GM23338 (cell line): ENCODE results near the gene ITPRID2.

Experiments
- CREB1 ChIP-seq: fragments of 250-450 bp; sonication (Bioruptor Pico); IDR thresholded peaks from 2 replicates; pipeline ENCODE4 v1.5.0; 2020; ENCODE audit warnings: low read depth, mild to moderate bottlenecking, moderate library complexity
- EZH2 ChIP-seq: fragments of 200-600 bp; sonication (generic); IDR thresholded peaks from one replicate; pipeline ENCODE4 v1.8.0; 2017; ENCODE audit warnings: antibody characterized with exemption, mild to moderate bottlenecking, low read depth; ENCODE audit not compliant: unreplicated experiment
- EZH2phosphoT487 ChIP-seq: fragments of 200-600 bp; sonication (generic); IDR thresholded peaks from one replicate; pipeline ENCODE4 v1.8.1; 2018; ENCODE audit warnings: antibody characterized with exemption; ENCODE audit not compliant: unreplicated experiment
- POLR2AphosphoS5 ChIP-seq: IDR thresholded peaks from 2 replicates; pipeline ENCODE4 v1.6.1; 2016; ENCODE audit warnings: antibody characterized with exemption, low read depth
- STAT1 ChIP-seq: IDR thresholded peaks from one replicate; pipeline ENCODE4 v1.6.1; 2016; ENCODE audit warnings: antibody characterized with exemption; ENCODE audit not compliant: unreplicated experiment
- ZNF114 ChIP-seq: fragments of 250-450 bp; sonication (Bioruptor Pico); IDR thresholded peaks from 2 replicates; pipeline ENCODE4 v1.5.0; 2020; ENCODE audit warnings: mild to moderate bottlenecking, moderate library complexity
- TF ChIP-seq, protein P1 (sequence below), 2 experiments: fragments of 200-600 bp in 1 of 2; sonication (generic) in 1 of 2; conservative IDR thresholded peaks; 2 replicates each; pipeline versions ENCODE4 v1.5.1 to v1.6.1; 2016 to 2017; ENCODE audit warnings: antibody characterized with exemption in 2 of 2, low read depth in 2 of 2, mild to moderate bottlenecking in 2 of 2, moderate library complexity in 1 of 2
- TF ChIP-seq, protein P2 (sequence below): IDR thresholded peaks from one replicate; pipeline ENCODE4 v1.6.1; 2018; ENCODE audit warnings: antibody characterized with exemption; ENCODE audit not compliant: unreplicated experiment
- TF ChIP-seq, protein P3 (sequence below): IDR thresholded peaks from 2 replicates; pipeline ENCODE4 v1.6.1; 2016; ENCODE audit warnings: antibody characterized with exemption
- TF ChIP-seq, protein P4 (sequence below): fragments of 250-450 bp; sonication (Bioruptor Pico); IDR thresholded peaks from 2 replicates; pipeline ENCODE4 v1.5.0; 2020; ENCODE audit warnings: mild to moderate bottlenecking, moderate library complexity

DNA sequence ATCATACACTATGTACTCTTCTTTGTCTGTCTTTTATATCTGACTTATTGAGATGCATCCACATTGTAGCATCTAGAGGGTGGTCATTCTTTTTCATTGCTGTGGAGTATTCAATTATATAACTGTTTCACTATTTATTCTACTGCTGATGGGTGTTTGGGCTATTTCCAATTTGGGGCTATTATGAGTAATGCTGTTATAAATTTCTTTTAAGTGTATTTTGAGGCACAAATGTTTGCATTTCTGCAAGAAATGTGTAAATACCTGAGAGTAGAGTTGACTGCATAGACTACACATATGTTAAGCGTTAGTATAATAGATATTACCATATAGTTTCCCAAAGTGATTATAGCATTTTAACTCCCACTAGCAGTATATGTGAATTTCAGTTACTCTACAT, 67.2 kb downstream of the ITPRID2 start:
- TF ChIP-seq EZH2phosphoT487 (no peak), EZH2 (no peak), POLR2AphosphoS5 (no peak), STAT1 (no peak), CREB1 (CRISPR knock-in tag) (no peak), ZNF114 (no peak)
- TF ChIP-seq, protein P1, sequence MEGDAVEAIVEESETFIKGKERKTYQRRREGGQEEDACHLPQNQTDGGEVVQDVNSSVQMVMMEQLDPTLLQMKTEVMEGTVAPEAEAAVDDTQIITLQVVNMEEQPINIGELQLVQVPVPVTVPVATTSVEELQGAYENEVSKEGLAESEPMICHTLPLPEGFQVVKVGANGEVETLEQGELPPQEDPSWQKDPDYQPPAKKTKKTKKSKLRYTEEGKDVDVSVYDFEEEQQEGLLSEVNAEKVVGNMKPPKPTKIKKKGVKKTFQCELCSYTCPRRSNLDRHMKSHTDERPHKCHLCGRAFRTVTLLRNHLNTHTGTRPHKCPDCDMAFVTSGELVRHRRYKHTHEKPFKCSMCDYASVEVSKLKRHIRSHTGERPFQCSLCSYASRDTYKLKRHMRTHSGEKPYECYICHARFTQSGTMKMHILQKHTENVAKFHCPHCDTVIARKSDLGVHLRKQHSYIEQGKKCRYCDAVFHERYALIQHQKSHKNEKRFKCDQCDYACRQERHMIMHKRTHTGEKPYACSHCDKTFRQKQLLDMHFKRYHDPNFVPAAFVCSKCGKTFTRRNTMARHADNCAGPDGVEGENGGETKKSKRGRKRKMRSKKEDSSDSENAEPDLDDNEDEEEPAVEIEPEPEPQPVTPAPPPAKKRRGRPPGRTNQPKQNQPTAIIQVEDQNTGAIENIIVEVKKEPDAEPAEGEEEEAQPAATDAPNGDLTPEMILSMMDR (conservative IDR thresholded peaks at IDR 0.05; ENCODE audit: low read depth in 2 of 2), result no peak
- TF ChIP-seq, protein P2, sequence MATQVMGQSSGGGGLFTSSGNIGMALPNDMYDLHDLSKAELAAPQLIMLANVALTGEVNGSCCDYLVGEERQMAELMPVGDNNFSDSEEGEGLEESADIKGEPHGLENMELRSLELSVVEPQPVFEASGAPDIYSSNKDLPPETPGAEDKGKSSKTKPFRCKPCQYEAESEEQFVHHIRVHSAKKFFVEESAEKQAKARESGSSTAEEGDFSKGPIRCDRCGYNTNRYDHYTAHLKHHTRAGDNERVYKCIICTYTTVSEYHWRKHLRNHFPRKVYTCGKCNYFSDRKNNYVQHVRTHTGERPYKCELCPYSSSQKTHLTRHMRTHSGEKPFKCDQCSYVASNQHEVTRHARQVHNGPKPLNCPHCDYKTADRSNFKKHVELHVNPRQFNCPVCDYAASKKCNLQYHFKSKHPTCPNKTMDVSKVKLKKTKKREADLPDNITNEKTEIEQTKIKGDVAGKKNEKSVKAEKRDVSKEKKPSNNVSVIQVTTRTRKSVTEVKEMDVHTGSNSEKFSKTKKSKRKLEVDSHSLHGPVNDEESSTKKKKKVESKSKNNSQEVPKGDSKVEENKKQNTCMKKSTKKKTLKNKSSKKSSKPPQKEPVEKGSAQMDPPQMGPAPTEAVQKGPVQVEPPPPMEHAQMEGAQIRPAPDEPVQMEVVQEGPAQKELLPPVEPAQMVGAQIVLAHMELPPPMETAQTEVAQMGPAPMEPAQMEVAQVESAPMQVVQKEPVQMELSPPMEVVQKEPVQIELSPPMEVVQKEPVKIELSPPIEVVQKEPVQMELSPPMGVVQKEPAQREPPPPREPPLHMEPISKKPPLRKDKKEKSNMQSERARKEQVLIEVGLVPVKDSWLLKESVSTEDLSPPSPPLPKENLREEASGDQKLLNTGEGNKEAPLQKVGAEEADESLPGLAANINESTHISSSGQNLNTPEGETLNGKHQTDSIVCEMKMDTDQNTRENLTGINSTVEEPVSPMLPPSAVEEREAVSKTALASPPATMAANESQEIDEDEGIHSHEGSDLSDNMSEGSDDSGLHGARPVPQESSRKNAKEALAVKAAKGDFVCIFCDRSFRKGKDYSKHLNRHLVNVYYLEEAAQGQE, result no peak
- TF ChIP-seq, protein P3, sequence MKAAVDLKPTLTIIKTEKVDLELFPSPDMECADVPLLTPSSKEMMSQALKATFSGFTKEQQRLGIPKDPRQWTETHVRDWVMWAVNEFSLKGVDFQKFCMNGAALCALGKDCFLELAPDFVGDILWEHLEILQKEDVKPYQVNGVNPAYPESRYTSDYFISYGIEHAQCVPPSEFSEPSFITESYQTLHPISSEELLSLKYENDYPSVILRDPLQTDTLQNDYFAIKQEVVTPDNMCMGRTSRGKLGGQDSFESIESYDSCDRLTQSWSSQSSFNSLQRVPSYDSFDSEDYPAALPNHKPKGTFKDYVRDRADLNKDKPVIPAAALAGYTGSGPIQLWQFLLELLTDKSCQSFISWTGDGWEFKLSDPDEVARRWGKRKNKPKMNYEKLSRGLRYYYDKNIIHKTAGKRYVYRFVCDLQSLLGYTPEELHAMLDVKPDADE, result no peak
- TF ChIP-seq, protein P4, sequence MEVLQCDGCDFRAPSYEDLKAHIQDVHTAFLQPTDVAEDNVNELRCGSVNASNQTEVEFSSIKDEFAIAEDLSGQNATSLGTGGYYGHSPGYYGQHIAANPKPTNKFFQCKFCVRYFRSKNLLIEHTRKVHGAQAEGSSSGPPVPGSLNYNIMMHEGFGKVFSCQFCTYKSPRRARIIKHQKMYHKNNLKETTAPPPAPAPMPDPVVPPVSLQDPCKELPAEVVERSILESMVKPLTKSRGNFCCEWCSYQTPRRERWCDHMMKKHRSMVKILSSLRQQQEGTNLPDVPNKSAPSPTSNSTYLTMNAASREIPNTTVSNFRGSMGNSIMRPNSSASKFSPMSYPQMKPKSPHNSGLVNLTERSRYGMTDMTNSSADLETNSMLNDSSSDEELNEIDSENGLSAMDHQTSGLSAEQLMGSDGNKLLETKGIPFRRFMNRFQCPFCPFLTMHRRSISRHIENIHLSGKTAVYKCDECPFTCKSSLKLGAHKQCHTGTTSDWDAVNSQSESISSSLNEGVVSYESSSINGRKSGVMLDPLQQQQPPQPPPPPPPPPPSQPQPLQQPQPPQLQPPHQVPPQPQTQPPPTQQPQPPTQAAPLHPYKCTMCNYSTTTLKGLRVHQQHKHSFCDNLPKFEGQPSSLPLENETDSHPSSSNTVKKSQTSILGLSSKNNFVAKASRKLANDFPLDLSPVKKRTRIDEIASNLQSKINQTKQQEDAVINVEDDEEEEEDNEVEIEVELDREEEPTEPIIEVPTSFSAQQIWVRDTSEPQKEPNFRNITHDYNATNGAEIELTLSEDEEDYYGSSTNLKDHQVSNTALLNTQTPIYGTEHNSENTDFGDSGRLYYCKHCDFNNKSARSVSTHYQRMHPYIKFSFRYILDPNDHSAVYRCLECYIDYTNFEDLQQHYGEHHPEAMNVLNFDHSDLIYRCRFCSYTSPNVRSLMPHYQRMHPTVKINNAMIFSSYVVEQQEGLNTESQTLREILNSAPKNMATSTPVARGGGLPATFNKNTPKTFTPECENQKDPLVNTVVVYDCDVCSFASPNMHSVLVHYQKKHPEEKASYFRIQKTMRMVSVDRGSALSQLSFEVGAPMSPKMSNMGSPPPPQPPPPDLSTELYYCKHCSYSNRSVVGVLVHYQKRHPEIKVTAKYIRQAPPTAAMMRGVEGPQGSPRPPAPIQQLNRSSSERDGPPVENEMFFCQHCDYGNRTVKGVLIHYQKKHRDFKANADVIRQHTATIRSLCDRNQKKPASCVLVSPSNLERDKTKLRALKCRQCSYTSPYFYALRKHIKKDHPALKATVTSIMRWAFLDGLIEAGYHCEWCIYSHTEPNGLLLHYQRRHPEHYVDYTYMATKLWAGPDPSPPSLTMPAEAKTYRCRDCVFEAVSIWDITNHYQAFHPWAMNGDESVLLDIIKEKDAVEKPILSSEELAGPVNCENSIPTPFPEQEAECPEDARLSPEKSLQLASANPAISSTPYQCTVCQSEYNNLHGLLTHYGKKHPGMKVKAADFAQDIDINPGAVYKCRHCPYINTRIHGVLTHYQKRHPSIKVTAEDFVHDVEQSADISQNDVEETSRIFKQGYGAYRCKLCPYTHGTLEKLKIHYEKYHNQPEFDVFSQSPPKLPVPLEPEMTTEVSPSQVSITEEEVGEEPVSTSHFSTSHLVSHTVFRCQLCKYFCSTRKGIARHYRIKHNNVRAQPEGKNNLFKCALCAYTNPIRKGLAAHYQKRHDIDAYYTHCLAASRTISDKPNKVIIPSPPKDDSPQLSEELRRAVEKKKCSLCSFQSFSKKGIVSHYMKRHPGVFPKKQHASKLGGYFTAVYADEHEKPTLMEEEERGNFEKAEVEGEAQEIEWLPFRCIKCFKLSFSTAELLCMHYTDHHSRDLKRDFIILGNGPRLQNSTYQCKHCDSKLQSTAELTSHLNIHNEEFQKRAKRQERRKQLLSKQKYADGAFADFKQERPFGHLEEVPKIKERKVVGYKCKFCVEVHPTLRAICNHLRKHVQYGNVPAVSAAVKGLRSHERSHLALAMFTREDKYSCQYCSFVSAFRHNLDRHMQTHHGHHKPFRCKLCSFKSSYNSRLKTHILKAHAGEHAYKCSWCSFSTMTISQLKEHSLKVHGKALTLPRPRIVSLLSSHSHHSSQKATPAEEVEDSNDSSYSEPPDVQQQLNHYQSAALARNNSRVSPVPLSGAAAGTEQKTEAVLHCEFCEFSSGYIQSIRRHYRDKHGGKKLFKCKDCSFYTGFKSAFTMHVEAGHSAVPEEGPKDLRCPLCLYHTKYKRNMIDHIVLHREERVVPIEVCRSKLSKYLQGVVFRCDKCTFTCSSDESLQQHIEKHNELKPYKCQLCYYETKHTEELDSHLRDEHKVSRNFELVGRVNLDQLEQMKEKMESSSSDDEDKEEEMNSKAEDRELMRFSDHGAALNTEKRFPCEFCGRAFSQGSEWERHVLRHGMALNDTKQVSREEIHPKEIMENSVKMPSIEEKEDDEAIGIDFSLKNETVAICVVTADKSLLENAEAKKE, result no peak
